ENCODE data around the gene UGT1A8. TPM values are rescaled to one million over a fixed set of nuclear protein-coding genes. Genes with fewer than 3 reads are reported as not detected.

UGT1A8 gene
- total and polyA plus RNA-seq, 2 donors (not counting 1 experiment from before 2014, with no cell fraction given): not detected

DNA sequence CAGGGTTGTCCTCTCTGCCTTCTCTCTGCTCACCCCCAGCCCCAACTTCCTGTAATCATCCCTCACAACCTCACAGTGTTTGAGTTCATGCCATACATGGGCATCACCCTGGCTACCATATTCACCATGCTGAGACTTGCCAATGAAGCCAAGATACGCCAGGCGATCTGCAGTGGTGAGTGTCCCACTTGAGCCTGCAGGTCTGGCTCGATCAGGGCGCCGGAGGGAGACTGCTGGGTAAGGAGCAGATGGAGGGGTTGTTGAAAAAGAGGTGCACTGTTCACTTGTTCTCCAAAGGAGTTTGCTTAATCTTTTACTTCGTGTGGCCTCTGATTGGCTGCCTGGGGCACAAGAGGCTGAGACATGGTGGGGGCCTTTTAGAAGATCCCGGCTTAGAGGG lies 175.3 kb downstream of the UGT1A8 start:
- no peaks in the 10 kb centered on the region for H3K79me2 ChIP-seq (ENCODE audit: control insufficient read depth, insufficient read depth, low read length)
- H3K4me3 ChIP-seq (replicated peaks in 1 of 4; ENCODE audit: control extremely low read depth in 1 of 4, insufficient read depth in 1 of 4, low read depth in 3 of 4, low read length in 4 of 4): no peak overlapping the region
- TF ChIP-seq EZH2 (IDR thresholded peaks at IDR 0.05; ENCODE audit: low read length, missing control alignments): no peak
- TF ChIP-seq, protein P1, sequence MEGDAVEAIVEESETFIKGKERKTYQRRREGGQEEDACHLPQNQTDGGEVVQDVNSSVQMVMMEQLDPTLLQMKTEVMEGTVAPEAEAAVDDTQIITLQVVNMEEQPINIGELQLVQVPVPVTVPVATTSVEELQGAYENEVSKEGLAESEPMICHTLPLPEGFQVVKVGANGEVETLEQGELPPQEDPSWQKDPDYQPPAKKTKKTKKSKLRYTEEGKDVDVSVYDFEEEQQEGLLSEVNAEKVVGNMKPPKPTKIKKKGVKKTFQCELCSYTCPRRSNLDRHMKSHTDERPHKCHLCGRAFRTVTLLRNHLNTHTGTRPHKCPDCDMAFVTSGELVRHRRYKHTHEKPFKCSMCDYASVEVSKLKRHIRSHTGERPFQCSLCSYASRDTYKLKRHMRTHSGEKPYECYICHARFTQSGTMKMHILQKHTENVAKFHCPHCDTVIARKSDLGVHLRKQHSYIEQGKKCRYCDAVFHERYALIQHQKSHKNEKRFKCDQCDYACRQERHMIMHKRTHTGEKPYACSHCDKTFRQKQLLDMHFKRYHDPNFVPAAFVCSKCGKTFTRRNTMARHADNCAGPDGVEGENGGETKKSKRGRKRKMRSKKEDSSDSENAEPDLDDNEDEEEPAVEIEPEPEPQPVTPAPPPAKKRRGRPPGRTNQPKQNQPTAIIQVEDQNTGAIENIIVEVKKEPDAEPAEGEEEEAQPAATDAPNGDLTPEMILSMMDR (conservative IDR thresholded peaks at IDR 0.05 in 1 of 2, IDR thresholded peaks at IDR 0.05 in 1 of 2; ENCODE audit: low read depth in 1 of 2, low read length in 2 of 2): no peak
- no peak overlapping the region for H2AFZ ChIP-seq (ENCODE audit: low read length)
- H3K4me1 ChIP-seq (ENCODE audit: control insufficient read depth, extremely low read depth, insufficient read depth, low read length): no peaks in the 10 kb centered on the region
- H3K27ac ChIP-seq (ENCODE audit: insufficient read depth, low read length): no peak overlapping the region
- H4K20me1 ChIP-seq (ENCODE audit: control insufficient read depth, extremely low read depth, insufficient read depth, low read length): no peaks in the 10 kb centered on the region
- no peaks in the 10 kb centered on the region for H3K36me3 ChIP-seq (ENCODE audit: control insufficient read depth, insufficient read depth, low read length)
- H3K4me2 ChIP-seq (ENCODE audit: extremely low read depth, insufficient read depth, low read length): no peak overlapping the region
- H3K9me3 ChIP-seq (ENCODE audit: control insufficient read depth, insufficient read depth, low read depth, low read length): no peaks in the 10 kb centered on the region
- no peak for DNase-seq (ENCODE audit: low read depth in 2 of 2)
- H3K27me3 ChIP-seq (ENCODE audit: control insufficient read depth, insufficient read depth, low read length): no peaks in the 10 kb centered on the region
- H3K9ac ChIP-seq (ENCODE audit: insufficient read depth, low read length): no peak overlapping the region

DNA sequence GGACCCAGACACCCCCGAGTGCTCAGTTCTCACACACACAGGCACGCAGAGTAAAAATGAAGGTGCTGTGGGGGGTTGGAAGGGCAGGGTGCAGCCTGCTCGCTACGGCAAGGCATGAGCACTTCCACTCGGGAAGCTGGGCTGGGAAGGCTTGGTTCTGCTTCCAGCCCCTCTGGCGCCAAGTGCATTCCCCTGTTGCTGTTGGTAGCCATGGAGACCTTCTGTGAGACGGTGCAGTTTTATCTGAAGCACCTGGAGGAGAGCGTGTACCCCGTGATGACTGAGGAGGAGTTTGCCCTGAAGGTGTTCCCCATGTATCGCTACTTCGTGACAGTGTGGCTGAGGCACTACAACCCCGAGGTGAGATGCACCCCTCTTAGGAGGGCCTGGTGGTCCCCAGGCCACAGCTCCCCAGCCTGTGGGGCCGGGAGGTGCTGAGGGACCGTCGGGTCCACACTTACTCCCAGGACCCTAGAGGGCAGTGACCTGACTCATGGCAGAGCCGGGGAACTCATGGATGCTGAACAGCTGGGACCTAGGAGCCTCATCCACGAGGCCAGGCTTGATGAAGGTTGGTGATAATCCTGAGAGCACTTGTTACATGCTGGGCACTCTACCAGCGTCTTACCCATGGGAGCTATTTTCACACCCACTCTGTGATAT lies 176.2 kb downstream of the UGT1A8 start:
- Histone ChIP-seq H3K9me3 (ENCODE audit: control insufficient read depth, insufficient read depth, low read depth, low read length) (no peaks in the 10 kb centered on the region), H3K79me2 (ENCODE audit: control insufficient read depth, insufficient read depth, low read length) (no peaks in the 10 kb centered on the region), H3K27me3 (ENCODE audit: control insufficient read depth, insufficient read depth, low read length) (no peaks in the 10 kb centered on the region), H3K4me1 (ENCODE audit: control insufficient read depth, extremely low read depth, insufficient read depth, low read length) (no peaks in the 10 kb centered on the region), H3K4me2 (ENCODE audit: extremely low read depth, insufficient read depth, low read length) (no peak overlapping the region), H2AFZ (ENCODE audit: low read length) (no peak overlapping the region), H3K9ac (ENCODE audit: insufficient read depth, low read length) (no peak overlapping the region), H3K27ac (ENCODE audit: insufficient read depth, low read length) (no peak overlapping the region), H3K36me3 (ENCODE audit: control insufficient read depth, insufficient read depth, low read length) (no peaks in the 10 kb centered on the region), H3K4me3 (replicated peaks in 1 of 4; ENCODE audit: control extremely low read depth in 1 of 4, insufficient read depth in 1 of 4, low read depth in 3 of 4, low read length in 4 of 4) (no peak overlapping the region), H4K20me1 (ENCODE audit: control insufficient read depth, extremely low read depth, insufficient read depth, low read length) (no peaks in the 10 kb centered on the region)
- no peak for DNase-seq (ENCODE audit: low read depth in 2 of 2)
- TF ChIP-seq, protein P1 (conservative IDR thresholded peaks at IDR 0.05 in 1 of 2, IDR thresholded peaks at IDR 0.05 in 1 of 2; ENCODE audit: low read depth in 1 of 2, low read length in 2 of 2): no peak
- TF ChIP-seq EZH2 (IDR thresholded peaks at IDR 0.05; ENCODE audit: low read length, missing control alignments): no peak

GRCh38 chr2:233794128-233794658 lies 176.8 kb downstream of the UGT1A8 start:
- no peak overlapping the region for H3K27ac ChIP-seq (ENCODE audit: insufficient read depth, low read length)
- H2AFZ ChIP-seq (ENCODE audit: low read length): no peak overlapping the region
- DNase-seq (ENCODE audit: low read depth in 2 of 2): no peak
- no peaks in the 10 kb centered on the region for H3K79me2 ChIP-seq (ENCODE audit: control insufficient read depth, insufficient read depth, low read length)
- H3K27me3 ChIP-seq (ENCODE audit: control insufficient read depth, insufficient read depth, low read length): no peaks in the 10 kb centered on the region
- no peaks in the 10 kb centered on the region for H3K36me3 ChIP-seq (ENCODE audit: control insufficient read depth, insufficient read depth, low read length)
- H3K9me3 ChIP-seq (ENCODE audit: control insufficient read depth, insufficient read depth, low read depth, low read length): no peaks in the 10 kb centered on the region
- H4K20me1 ChIP-seq (ENCODE audit: control insufficient read depth, extremely low read depth, insufficient read depth, low read length): no peaks in the 10 kb centered on the region
- TF ChIP-seq, protein P1 (conservative IDR thresholded peaks at IDR 0.05 in 1 of 2, IDR thresholded peaks at IDR 0.05 in 1 of 2; ENCODE audit: low read depth in 1 of 2, low read length in 2 of 2): no peak
- TF ChIP-seq EZH2 (IDR thresholded peaks at IDR 0.05; ENCODE audit: low read length, missing control alignments): no peak
- H3K9ac ChIP-seq (ENCODE audit: insufficient read depth, low read length): no peak overlapping the region
- H3K4me3 ChIP-seq (replicated peaks in 1 of 4; ENCODE audit: control extremely low read depth in 1 of 4, insufficient read depth in 1 of 4, low read depth in 3 of 4, low read length in 4 of 4): no peak overlapping the region
- no peak overlapping the region for H3K4me2 ChIP-seq (ENCODE audit: extremely low read depth, insufficient read depth, low read length)
- no peaks in the 10 kb centered on the region for H3K4me1 ChIP-seq (ENCODE audit: control insufficient read depth, extremely low read depth, insufficient read depth, low read length)
